Measurements from ENCODE around the gene SRD5A2.

SRD5A2 gene

DNA sequence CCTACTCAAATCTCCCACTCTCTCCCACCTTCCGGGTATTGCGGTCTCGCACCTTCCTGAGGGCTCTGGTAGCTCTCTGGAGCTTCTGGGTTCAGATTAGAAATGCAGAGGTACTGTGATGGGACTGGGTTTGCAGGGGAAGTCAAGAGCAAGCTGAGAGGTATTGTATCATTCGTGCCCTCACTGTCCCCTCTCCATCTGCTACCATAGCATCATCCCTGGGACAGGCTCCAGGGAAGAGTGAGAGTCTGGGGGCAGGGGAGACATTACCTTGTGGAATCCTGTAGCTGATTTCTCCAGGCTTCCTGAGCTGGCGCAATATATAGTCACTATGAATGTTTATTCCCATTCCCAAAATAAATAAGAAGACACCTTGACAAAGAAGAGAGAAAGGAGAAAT is 49.6 kb downstream of the SRD5A2 start:
- no peak for DNase-seq

- DNase-seq: no peak
Observed at GRCh38 chr2:31529256-31529655, 51.5 kb downstream of the SRD5A2 start.

GRCh38 chr2:31528823-31529222 is 51.9 kb downstream of the SRD5A2 start:
- DNase-seq: no peak

- no peak for DNase-seq
Observed at GRCh38 chr2:31526946-31527732, 53.6 kb downstream of the SRD5A2 start.

DNA sequence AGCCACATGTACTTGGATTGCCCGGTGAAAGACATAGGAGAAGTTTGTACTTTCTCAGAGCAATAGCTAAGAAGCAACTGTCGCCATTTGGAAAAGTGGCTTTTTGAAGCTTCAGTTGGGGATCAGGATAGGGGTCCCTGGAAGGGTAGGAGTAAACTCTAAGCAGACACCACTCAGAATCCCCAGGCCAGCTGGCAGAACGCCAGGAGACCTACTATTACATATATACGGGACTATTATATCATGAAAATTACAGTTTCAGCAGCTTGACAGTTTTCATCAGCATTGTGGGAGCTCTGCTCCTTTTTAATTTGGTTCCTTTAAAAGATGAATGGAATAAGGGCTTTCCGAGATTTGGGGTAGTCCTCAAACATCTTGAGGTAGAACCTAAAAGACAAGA is 54.9 kb downstream of the SRD5A2 start:
- DNase-seq: peak; percentile 1

DNA sequence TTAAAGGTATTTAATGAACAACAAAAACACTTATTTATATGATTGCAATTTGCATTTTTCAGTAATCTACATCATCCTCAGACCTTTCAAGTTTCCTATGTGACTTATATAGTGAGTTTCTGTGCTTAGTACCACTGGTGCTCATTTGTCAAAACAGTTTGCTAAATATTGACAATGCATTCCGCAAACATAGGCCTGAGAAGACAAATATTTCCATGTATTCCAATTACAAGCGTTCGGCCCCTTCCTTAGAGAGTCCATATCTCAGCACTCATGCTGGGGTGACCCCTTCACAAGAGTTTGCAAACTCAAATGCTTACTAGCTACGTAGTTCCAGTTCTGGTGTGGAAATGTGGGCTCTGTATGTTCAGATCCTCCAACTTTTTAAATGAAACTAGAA is 56.1 kb downstream of the SRD5A2 start:
- DNase-seq: no peak

DNA sequence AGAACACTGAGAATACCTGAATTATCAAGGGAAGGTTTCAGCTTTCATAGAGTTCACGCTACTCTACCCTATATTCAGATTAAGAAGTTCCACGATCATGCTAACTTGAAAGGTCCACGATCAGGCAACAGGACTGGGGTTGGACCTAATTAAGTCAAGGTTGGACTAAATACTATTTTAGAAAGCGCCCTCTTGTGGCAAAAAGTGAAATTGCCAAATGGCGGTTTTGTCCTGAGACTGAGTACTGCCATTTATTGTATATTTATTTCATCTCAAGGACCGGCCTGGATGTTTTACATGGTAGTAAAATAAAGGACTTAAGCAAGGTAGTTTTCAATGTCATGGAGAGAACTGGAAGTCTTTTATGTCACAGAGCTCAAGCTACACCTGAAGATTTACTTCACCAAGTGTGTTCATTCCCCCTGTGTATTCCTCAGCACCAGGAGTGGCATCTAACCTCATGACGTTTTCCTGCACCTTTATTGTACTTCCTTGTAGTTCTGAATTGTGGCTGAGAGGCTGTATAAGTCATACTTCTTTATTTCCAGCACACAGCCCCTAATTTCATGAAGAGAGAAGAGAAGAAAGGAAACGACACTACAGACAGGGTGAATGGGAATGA is 56.8 kb downstream of the SRD5A2 start:
- DNase-seq: peak; percentile 46

- no peak for DNase-seq
Observed at GRCh38 chr2:31522786-31523185, 58.0 kb downstream of the SRD5A2 start.

DNA sequence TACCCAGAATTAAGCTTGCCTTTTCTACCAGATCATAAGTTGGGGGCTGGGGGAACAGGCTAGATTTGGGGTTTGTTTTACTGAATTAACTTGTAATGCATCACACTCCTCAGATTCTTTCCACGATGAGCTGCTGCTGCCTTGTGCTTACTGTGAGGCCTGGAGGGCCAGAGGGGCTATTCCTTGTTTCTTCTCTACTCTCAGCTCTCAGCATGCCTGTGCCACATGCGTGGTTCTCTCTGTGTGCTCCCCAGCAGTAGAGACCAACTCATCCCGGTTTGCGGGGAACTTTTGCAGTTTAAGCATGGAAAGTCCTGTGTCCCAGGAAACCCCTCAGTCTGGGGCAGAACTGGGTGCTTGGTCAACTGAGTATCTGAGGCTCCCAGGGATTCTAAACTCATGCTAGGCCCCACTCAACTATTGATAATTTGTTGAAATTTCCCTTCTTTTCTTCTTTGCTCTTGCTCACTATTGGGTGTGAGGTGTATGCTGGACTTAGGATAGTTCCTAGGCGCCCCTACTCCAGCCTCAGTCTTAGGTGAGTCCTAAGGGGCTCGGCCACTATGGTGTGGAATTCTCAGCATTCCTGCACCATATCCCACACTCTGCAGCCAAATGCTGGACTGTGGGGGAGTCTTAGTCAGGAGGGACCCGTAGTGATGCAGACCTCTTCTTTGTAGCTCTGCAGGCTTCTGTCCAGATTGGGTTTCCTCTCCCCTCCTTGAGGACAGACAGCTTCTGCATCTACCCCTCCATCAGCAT is 63.1 kb downstream of the SRD5A2 start:
- no peak for DNase-seq

DNA sequence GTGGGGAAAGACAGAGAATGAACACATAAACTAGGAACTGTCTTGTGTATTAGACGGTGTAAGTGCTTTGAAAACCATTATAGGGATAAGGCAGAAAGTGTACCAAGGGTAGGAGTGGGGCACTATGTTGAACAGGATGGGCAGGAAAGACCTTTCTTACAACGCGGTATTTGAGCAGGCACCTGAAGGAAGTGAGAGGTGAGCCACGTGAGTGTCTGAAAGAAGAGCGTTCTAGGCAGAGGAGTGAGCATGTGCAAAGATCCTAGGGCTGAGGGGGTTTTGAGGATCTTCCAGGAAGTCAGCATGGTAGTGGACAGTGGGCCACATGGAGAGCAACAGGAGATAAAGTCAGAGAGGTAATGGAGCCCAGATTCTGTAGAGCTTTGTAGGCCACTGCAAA is 65.2 kb downstream of the SRD5A2 start:
- no peak for DNase-seq

DNA sequence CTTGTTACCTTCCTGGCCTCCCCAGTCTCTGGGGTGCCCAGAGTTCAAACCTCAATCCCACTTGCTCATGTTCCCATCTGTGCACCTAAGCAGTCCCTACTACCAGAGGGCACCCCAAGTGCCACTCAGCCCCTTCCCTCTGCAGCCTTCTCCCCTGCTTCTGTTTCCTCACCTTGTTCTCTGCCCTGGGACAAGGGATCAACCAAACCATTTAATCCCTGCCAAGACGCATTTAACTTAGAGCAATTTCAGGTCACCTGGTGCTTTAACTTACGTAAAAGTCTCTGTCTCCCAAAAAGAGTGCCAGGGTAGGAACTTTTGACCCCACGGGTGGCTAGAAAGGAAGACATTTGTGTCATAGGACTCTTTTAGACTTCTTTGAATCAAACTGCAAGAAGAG is 67.2 kb downstream of the SRD5A2 start:
- DNase-seq: no peak

GRCh38 chr2:31511376-31511775 is 69.4 kb downstream of the SRD5A2 start:
- DNase-seq: no peak

GRCh38 chr2:31505111-31505510 is 75.6 kb downstream of the SRD5A2 start:
- DNase-seq: no peak

GRCh38 chr2:31504311-31504710 is 76.4 kb downstream of the SRD5A2 start:
- DNase-seq: no peak

DNA sequence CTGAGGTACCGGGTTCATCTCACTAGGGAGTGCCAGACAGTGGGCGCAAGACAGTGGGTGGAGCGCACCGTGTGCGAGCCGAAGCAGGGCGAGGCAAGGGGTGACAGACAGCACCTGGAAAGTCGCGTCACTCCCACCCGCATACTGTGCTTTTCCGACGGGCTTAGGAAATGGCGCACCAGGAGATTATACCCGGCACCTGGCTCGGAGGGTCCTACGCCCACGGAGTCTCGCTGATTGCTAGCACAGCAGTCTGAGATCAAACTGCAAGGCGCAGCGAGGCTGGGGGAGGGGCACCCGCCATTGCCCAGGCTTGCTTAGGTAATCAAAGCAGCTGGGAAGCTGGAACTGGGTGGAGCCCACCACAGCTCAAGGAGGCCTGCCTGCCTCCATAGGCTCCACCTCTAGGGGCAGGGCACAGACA is 84.3 kb downstream of the SRD5A2 start:
- DNase-seq: peak; percentile 37

DNA sequence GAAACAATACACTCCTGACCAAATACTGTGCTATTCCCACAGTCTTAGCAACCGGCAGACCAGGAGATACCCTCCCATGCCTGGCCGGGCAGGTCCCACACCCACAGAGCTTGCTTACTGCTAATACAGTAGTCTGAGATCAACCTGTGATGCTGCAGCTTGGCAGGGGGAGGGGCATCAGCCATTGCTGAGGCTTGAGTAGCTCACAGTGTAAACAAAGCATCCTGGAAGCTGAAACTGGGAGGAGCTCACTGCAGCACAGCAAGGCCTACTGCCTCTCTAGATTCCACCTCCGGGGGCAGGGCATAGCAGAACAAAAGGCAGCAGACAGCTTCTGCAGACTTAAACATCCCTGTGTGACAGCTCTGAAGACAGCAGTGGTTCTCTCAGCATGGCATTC is 91.4 kb downstream of the SRD5A2 start:
- peak; percentile 39 for DNase-seq

GRCh38 chr2:31483246-31483645 is 97.5 kb downstream of the SRD5A2 start:
- no peak for DNase-seq

DNA sequence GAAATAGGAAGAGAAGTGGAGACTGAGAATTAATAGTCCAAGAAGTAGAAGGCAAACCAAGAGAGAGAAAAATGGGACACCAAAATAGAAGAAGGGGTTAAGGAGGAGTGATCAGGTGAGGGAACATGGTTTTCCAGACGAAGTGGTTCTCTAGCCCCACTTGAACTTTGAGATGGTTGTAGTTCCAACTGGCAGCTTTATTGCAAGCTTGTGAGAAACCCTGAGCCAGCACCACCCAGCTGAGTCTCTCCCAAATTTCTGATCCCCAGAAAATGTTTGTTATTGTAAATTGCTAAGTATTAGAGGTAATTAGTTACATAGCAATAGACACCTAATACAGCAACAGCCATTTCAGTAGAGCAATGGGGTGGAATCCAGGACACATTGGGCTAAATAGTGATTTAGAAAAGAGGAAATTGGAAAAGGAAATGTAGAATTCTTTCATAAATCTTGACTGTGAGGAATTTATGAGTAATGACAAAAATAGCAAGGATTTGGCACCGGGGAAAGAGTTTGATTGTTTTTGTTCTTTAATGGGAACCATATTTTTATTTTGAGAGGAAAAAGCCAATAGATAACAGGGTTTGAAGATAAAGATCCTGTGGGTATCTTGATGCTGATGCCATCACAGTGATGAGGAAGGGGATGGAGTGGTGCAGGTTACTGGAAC is 104.1 kb downstream of the SRD5A2 start:
- DNase-seq: no peak

DNA sequence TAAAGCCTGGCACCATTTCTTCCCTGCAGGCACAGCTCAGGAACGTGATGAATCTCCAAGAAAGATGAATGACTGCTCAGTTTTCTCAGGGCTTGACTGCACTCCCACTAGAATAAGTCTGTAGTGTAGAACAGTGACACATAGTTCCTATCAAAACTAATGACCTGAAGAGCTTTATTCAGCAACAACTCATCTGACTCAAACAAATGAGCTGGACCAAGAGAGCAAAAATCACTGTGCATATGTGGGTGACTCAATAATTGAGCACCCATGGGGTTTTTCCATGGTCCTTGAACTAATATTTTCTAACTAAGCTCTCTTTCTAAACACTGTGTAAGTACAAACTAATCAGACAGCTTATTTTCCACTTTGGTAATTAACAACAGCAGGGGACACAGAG is 105.0 kb downstream of the SRD5A2 start:
- no peak for DNase-seq

GRCh38 chr2:31474296-31474695 is 106.4 kb downstream of the SRD5A2 start:
- DNase-seq: no peak
